Stimulated activated CD8-positive, alpha-beta memory T cell treated with anti-CD3 and anti-CD28 coated beads, Interleukin-2, amount 100 ng/mL, for 1 hour (primary cell): ENCODE measurements around the gene MINDY4B.
"Not testable (repeated sequence)": the region's sequence is repeated elsewhere in the genome, so short reads cannot be mapped to it uniquely, and the experiment has no call there.

Experiments
- DNase-seq, 2 donors: peaks; one replicate each; pipeline ENCODE4 v3.0.0-alpha.2; 2020; ENCODE audit warnings: low read depth in 2 of 2

MINDY4B gene

GRCh38 chr3:150898046-150898754 is 7.0 kb downstream of the MINDY4B start:
- no peak for DNase-seq

GRCh38 chr3:150897592-150897991 is 7.6 kb downstream of the MINDY4B start:
- DNase-seq: no peak

GRCh38 chr3:150890831-150891230 is 14.4 kb downstream of the MINDY4B start:
- no peak for DNase-seq

DNA sequence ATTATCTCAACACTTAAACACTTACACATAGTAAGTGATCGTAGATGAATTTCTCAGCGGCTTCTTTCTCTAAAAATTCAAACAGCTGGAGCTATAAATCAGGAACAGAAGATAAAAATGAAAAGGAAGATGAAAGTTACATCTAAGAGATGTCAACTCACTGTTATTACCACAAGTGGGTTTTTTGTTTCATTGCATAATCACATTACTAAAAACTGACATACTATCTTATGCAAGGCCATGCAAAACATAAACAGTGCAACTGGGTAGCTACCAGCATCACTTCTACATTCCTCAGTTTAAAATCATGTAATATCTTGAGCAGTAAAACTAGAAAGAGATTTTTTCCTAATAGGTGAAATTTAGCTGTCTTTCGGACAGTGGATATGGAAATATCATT is 14.9 kb downstream of the MINDY4B start:
- DNase-seq: no peak

GRCh38 chr3:150889106-150889505 is 16.1 kb downstream of the MINDY4B start:
- DNase-seq: no peak

DNA sequence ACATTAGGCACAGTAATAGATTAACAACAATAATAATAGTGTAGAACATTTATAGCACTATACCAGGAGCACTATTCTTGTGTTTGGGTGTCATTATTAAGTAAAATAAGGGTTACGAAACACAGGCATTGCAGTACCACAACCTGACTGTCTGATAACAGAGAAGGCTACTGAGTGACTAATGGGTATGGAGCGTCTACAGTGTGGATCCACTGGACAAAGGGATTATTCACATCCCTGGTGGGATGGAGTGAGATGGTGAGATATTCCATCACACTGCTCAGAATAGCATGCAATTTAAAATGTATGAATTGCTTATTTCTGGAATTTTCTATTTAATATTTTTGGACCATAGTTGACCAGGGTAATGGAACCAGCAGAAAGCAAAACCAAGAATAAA is 18.2 kb downstream of the MINDY4B start:
- DNase-seq: no peak

- no peak for DNase-seq
Measured at GRCh38 chr3:150885535-150885934, 19.7 kb downstream of the MINDY4B start.

DNA sequence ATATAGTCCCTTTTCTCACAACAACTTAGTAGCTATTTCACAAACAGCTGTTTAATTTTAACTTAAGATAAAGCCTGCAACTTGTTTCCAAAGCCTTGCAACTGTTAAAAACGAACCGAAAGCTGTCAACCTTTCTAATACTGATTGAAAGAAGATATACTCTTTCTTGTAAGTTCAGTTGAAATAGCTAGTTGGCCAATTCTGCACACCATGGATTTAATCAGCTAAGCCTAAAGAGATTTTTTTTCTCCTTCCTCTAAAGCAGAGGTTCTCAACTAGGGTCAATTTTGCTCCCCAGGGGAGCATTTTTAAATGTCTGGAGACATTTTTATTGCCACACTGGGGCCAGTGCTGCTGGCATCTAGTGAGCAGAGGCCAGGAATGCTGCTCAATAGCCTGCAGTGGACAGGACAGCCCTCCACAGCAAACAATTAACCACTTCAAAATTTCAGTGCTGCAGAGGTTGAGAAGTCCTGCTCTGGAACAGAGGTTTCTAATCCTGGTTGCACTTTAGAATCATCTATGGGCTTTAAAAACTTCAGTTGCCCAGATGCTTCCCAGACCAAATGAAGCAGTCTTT is 26.2 kb downstream of the MINDY4B start:
- DNase-seq: no peak

- no peak for DNase-seq
Measured at GRCh38 chr3:150878290-150878689, 26.9 kb downstream of the MINDY4B start.

GRCh38 chr3:150877303-150877702 is 27.9 kb downstream of the MINDY4B start:
- DNase-seq: no peak

- no peak for DNase-seq
Measured at GRCh38 chr3:150876611-150877265, 28.5 kb downstream of the MINDY4B start.

GRCh38 chr3:150875548-150875947 is 29.7 kb downstream of the MINDY4B start:
- DNase-seq: no peak

GRCh38 chr3:150874666-150875219 is 30.5 kb downstream of the MINDY4B start:
- no peak for DNase-seq

GRCh38 chr3:150871192-150871591 is 34.0 kb downstream of the MINDY4B start:
- DNase-seq: no peak

- no peak for DNase-seq
Measured at GRCh38 chr3:150870406-150870805, 34.8 kb downstream of the MINDY4B start.

DNA sequence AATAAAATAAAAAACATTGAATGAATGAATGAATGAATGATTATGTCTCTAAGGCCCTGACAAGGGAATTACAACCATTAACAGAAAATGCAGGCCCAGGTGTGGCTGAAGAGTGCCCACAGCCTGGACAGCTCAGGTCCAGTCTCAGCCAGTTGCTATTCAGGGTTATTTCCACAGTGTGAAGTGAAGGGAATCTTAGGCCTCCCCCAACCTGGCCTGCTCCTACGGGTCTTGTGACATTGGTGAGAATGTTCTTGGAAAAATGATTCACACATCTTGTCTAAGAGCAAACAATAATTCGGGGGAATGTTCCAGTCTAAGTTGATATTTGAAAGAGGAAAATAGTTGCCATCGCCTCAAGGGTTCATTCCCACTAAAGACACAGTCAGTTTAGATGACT is 37.0 kb downstream of the MINDY4B start:
- DNase-seq: no peak

- no peak for DNase-seq
Measured at GRCh38 chr3:150867434-150867833, 37.8 kb downstream of the MINDY4B start.

DNA sequence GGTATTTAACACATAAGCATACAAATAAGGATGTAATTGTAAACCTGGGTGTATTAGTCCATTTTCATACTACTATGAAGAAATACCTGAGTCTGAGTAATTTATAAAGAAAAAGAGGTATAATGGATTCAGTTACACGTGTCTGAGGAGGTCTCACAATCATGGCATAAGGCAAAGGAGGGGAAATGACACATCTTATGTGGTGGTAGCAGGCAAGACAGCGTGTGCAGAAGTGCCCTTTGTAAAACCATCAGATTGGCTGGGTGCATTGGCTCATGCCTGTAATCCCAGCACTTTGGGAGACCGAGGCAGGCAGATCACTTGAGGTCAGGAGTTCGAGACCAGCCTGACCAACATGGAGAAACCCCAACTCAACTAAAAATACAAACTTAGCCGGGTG is 41.3 kb downstream of the MINDY4B start:
- not testable (repeated sequence) for DNase-seq

DNA sequence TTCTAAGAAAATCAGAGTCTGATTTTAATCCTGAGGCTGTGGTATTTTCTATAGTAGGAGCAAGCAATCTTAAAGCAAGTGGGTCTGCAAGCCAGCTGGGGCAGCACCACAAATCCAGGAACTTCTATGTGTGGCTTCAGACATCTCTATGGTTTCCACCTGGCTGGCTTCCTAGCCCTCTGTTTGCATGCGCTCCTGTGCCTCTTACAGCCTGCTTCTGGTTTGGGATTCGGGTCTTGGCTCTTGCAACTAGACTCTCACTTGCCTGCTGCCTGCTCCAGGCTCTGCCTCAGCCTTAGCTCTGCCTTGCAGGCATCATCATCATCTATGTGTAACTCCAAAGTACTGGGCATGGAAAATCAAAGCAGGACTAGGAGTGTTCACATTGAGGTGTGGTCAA is 43.4 kb downstream of the MINDY4B start:
- no peak for DNase-seq

DNA sequence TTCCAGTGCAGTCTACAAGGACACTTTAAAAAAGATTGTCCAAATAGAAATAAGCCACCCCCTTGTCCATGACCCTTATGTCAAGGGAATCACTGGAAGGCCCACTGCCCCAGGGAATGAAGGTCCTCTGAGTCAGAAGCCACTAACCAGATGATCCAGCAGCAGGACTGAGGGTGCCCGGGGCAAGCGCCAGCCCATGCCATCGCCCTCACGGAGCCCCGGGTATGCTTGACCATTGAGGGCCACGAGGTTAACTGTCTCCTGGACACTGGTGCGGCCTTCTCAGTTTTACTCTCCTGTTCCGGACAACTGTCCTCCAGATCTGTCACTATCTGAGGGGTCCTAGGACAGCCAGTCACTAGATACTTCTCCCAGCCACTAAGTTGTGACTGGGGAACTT is 47.3 kb downstream of the MINDY4B start:
- DNase-seq: not testable (repeated sequence)

DNA sequence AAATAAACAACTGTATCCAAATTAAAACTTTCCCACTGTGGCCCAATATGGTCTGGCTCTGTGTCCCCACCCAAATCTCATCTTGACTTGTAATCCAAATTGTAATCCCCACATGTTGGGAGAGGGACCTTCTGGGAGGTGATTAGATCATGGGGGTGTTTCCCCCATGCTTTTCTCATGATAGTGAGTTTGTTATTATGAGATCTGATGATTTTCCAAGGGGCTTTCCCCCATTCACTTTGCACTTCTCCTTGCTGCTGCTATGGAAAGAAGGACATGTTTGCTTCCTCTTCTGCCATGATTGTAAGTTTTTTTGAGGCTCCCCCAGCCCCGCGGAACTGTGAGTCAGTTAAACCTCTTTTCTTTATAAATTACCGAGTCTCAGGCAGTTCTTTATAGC is 55.0 kb downstream of the MINDY4B start:
- DNase-seq: no peak

DNA sequence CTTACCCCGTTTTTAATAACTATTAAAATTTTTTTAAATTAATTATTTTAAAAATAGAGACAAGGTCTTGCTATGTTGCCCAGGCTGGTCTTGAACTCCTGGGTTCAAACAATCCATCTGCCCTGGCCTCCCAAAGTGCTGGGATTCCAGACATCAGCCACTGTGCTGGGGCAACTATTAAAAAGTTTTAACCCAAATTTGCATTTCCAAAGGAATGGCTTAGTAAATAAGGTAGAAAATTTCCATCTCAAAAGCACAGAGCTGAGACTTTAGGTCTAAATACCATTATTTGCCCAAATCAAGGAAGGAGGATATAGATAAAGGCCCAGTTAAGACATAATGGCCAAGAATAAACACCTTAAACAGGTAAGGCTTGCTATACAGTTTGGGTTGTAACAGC is 56.4 kb downstream of the MINDY4B start:
- no peak for DNase-seq

DNA sequence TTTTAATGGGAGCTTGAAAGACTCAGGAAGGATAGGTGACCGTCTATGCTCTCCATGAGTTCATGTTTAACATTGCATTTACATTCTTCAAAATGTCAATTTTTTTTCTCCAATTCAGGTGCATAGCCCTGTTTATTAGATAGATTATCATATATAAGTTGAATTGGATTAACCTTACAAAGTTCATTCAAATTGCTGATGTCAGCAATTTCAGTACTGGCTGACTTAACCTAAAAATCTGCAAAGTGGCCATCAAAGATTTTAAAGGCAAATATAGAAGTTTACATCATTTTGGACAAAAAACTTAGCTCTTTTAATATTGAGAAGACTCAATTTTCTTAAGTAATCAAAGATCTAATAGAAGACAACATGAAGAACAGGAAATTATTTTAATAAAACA is 57.8 kb downstream of the MINDY4B start:
- no peak for DNase-seq
